PFSK-1 (cell line): ENCODE data around the gene CFAP91.

Source experiments
- FOXP2 ChIP-seq: optimal IDR thresholded peaks from 2 replicates; pipeline ENCODE3; 2011; ENCODE audit warnings: borderline replicate concordance, control low read depth, inconsistent platforms; ENCODE audit not compliant: insufficient read depth; ENCODE audit errors: extremely low read length, extremely low read depth
- POLR2AphosphoS5 ChIP-seq: IDR thresholded peaks from 2 replicates; pipeline ENCODE4 v1.6.1; 2012; ENCODE audit warnings: low read depth, mild to moderate bottlenecking, control low read depth, low read length, moderate library complexity
- SIN3A ChIP-seq: IDR thresholded peaks from 2 replicates; pipeline ENCODE4 v1.6.1; 2012; ENCODE audit warnings: mild to moderate bottlenecking, low read length, moderate library complexity, borderline replicate concordance; ENCODE audit not compliant: insufficient read depth
- TAF1 ChIP-seq: IDR thresholded peaks from 2 replicates; pipeline ENCODE4 v1.6.1; 2012; ENCODE audit warnings: low read length, control low read depth, borderline replicate concordance; ENCODE audit not compliant: insufficient read depth
- TF ChIP-seq, protein P1 (sequence below), 2 experiments: IDR thresholded peaks; 2 replicates each; pipeline versions ENCODE4 v1.6.1 to v1.8.0; 2011 to 2012; ENCODE audit warnings: low read depth in 2 of 2, low read length in 2 of 2, control low read depth in 1 of 2, inconsistent platforms in 1 of 2, mild to moderate bottlenecking in 1 of 2, moderate library complexity in 1 of 2; ENCODE audit not compliant: insufficient read depth in 1 of 2

CFAP91 gene

DNA sequence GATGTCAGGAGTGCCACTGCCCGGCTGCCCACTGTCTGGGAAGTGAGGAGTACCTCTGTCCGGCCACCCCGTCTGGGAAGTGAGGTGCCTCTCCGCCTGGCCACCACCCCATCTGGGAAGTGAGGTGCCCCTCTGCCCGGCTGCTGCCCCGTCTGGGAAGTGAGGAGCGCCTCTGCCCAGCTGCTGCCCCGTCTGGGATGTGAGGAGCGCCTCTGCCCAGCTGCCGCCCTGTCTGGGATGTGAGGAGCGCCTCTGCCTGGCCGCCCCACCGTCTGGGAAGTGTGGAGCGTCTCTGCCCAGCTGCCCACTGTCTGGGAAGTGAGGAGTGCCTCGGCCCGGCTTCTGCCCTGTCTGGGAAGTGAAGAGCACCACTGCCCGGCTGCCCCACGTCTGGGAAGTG is 28.9 kb upstream of the CFAP91 start:
- TF ChIP-seq TAF1 (no peak), POLR2AphosphoS5 (no peak), FOXP2 (no peak), SIN3A (no peak)
- TF ChIP-seq, protein P1, sequence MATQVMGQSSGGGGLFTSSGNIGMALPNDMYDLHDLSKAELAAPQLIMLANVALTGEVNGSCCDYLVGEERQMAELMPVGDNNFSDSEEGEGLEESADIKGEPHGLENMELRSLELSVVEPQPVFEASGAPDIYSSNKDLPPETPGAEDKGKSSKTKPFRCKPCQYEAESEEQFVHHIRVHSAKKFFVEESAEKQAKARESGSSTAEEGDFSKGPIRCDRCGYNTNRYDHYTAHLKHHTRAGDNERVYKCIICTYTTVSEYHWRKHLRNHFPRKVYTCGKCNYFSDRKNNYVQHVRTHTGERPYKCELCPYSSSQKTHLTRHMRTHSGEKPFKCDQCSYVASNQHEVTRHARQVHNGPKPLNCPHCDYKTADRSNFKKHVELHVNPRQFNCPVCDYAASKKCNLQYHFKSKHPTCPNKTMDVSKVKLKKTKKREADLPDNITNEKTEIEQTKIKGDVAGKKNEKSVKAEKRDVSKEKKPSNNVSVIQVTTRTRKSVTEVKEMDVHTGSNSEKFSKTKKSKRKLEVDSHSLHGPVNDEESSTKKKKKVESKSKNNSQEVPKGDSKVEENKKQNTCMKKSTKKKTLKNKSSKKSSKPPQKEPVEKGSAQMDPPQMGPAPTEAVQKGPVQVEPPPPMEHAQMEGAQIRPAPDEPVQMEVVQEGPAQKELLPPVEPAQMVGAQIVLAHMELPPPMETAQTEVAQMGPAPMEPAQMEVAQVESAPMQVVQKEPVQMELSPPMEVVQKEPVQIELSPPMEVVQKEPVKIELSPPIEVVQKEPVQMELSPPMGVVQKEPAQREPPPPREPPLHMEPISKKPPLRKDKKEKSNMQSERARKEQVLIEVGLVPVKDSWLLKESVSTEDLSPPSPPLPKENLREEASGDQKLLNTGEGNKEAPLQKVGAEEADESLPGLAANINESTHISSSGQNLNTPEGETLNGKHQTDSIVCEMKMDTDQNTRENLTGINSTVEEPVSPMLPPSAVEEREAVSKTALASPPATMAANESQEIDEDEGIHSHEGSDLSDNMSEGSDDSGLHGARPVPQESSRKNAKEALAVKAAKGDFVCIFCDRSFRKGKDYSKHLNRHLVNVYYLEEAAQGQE (IDR thresholded peaks at IDR 0.05; ENCODE audit: insufficient read depth in 1 of 2, low read depth in 2 of 2, low read length in 2 of 2) = no peak

DNA sequence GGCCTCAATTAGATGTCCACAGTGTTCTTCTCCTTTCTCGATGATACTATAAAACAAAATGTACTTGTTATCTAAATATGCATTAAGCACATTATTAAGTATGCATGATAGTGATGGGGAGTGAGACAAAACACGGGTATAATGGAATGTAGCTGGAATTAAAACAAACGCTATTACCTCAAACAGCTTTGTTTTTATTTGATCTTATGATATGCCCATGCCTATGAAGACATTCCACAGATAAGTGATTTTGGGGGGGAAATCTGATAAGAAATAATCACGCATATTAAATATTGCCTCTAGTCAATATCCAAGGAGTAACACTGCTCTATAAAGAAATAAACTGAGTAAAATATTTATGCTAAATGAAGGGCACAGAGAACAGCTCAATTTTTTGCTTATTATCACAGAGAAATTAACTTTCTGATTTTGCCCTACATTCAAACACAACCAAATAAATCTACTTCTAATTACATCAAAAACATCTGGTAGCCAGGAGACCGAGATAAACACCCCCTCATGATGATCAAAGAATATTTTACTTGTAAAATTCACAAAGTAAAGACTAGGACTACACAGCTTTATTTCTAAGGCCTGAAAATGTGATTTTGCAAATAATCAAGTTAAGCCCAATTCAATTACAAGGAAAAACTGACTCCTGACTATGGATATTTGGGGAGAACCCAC is 27.5 kb upstream of the CFAP91 start:
- TF ChIP-seq TAF1 (no peak), POLR2AphosphoS5 (no peak), FOXP2 (no peak), SIN3A (no peak)
- TF ChIP-seq, protein P1 (IDR thresholded peaks at IDR 0.05; ENCODE audit: insufficient read depth in 1 of 2, low read depth in 2 of 2, low read length in 2 of 2) = no peak

DNA sequence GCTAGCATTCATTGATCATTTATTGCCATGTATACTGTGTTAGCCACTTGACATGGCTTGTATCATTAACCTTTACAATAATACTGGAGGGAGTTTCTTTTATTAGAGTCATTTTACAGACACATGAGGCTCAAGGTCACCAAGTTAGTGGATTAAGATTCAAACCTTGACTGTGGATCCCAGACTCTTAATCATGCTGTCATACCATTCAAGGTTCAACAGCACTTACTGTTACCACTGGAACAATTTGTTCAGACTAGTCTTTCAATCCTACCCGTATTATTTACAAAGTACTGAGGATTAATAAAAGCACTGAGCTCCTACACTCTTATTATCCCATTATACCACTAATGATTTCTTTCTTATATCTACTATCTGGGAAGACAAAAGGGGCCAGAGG is 26.8 kb upstream of the CFAP91 start:
- no peak for TF ChIP-seq POLR2AphosphoS5
- no peak for TF ChIP-seq FOXP2

DNA sequence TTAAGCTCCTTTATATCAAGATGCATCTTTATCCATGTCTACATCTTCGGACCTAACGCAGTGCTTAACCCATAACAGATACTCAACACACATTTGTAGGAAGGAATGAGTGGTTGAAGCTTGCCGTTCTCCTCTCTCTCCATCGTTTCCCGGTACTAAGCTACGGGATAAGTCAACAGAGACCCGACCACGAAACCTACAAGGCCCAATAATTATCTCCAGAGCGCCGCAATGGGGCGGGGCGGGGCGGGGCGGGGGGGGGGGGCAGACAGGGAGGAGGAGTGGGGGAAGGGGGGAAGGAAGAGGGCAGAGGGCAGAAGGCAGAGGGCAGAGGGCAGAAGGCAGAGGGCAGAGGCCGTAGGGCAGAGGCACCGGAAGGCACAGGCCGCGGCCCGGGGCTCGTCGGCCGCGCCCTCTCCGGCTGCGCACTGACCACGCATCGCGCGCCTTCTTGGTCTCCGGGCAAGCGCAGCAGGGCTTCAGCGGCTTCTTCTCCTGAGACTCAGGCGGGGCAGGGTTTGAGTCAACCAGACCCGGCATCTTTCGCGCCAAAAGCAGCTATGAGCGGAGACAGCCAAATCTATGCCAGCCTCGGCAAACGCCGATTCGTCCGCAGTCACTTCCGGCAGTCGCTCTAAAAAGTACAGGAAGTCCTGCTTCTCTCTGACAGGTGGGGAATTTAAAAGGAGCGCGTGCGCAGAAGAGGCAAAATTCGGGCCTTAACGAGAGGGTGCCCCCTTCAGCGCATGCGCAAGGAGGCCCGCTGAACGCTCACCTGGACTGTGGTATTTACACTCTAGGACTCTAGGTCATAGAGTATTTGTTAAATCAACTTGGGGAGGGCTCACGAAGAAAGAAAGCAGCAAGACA is 25.8 kb upstream of the CFAP91 start, which contains the start of gene COX17:
TSS of gene COX17 (minus strand) at position 636 of the 870 bp plus-strand sequence. CDS start at position 540, 96 bp downstream.
- TF ChIP-seq FOXP2 = no peak
- TF ChIP-seq TAF1 = 0 out of 2 replicates have a peak, but pooled peaks have one; percentile 12
- TF ChIP-seq, protein P1 (IDR thresholded peaks at IDR 0.05; ENCODE audit: insufficient read depth in 1 of 2, low read depth in 2 of 2, low read length in 2 of 2) = no peak
- TF ChIP-seq POLR2AphosphoS5 = 0 out of 2 replicates have a peak, but pooled peaks have one; percentile 43
- no peak for TF ChIP-seq SIN3A

DNA sequence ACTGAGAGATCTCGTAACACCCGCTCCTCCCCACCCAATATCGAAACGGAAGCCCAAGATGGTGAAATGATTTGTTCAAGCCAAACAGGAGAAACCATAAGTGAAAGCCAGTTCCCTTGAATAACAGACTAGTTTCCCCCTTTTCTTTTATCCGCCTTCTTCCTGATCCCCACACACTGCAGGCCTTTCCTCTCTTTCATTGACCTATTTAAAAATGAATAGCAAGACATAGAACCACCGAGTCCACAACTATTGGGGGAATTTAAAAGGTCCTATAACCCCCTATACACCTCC is 25.2 kb upstream of the CFAP91 start:
- no peak for TF ChIP-seq SIN3A
- no peak for TF ChIP-seq FOXP2
- TF ChIP-seq, protein P1 (IDR thresholded peaks at IDR 0.05; ENCODE audit: insufficient read depth in 1 of 2, low read depth in 2 of 2, low read length in 2 of 2) = no peak
- TF ChIP-seq TAF1 = no peak
- no peak for TF ChIP-seq POLR2AphosphoS5
